ENCODE measurements around the gene HPCAL1. TPM values are rescaled to one million over a fixed set of nuclear protein-coding genes. Genes with fewer than 3 reads are reported as not detected.

HPCAL1 gene
- total and polyA plus RNA-seq, 10 of the 15 experiments (the other 5 are each of a cell fraction or from before 2014, with no cell fraction given) = 0.40 to 12.8 (median 7.9) TPM

GRCh38 chr2:10333966-10334365 lies 31.3 kb downstream of the HPCAL1 start:
- ChIA-PET POLR2A (interaction anchor here (0.8 to 1.3 kb wide), 2 partner anchors 24 to 82 kb away, joined by 3 to 4 read pairs; no protein-coding TSS in a partner anchor), CTCF (interaction anchor here (0.5 to 1.2 kb wide), 4 partner anchors 48 to 559 kb away, joined by 3 to 4 read pairs (median 4); no protein-coding TSS in a partner anchor), RAD21 (ENCODE audit: unreplicated experiment) (interaction anchor here (1.1 to 1.2 kb wide), 2 partner anchors 74 to 76 kb away, joined by 4 to 7 read pairs; no protein-coding TSS in a partner anchor), SMC1A (ENCODE audit: uncharacterized antibody, unreplicated experiment) (interaction anchor here (1.1 to 1.3 kb wide), 2 partner anchors 30 to 46 kb away, joined by 3 to 4 read pairs; no protein-coding TSS in a partner anchor)
- WGBS (ENCODE audit: insufficient coverage, insufficient replicate concordance, low lambda C conversion rate, missing lambda C conversion rate) = 79% methylated on average over 7 of the region's 7 CpGs
- peaks cover 23% of the 10 kb centered on the region for H3K4me1 ChIP-seq (ENCODE audit: control insufficient read depth, insufficient read depth, low read length)
- intact Hi-C loops (cut with micrococcal nuclease; ENCODE audit: unreplicated experiment) = no loop called here
- BruUV-seq (replicated peaks) = no TSS peak
- no peak overlapping the region for H3K27ac ChIP-seq (ENCODE audit: control insufficient read depth, insufficient read depth)
- H3K27me3 ChIP-seq (replicated peaks in 1 of 2; ENCODE audit: control insufficient read depth in 2 of 2, insufficient read depth in 2 of 2, low read length in 1 of 2) = no peaks in the 10 kb centered on the region
- H3K4me2 ChIP-seq (ENCODE audit: control insufficient read depth, insufficient read depth) = no peak overlapping the region
- no peak overlapping the region for H2AFZ ChIP-seq (ENCODE audit: control insufficient read depth, low read depth, low read length)
- no peaks in the 10 kb centered on the region for H3K36me3 ChIP-seq (ENCODE audit: control insufficient read depth in 2 of 2, insufficient read depth in 2 of 2, low read length in 1 of 2)
- in situ Hi-C loops (cut with MboI) = no loop called here
- H3K9me3 ChIP-seq (replicated peaks; ENCODE audit: control insufficient read depth, insufficient read depth, low read length) = no peaks in the 10 kb centered on the region; the same call in 2 of the 3 replicates
- no peak for FAIRE-seq
- TF ChIP-seq JUND (IDR thresholded peaks at IDR 0.05; ENCODE audit: low read depth, low read length) = no peak
- TF ChIP-seq PBX3 (IDR thresholded peaks at IDR 0.05; ENCODE audit: insufficient replicate concordance, low read depth, low read length) = peak; percentile 22
- peak; percentile 60 for TF ChIP-seq BCL3 (IDR thresholded peaks at IDR 0.05; ENCODE audit: borderline replicate concordance, insufficient read depth, low read depth, low read length, poor library complexity, severe bottlenecking)
- peaks cover 2% of the 10 kb centered on the region; the same call in 1 of the 2 replicates for H3K79me2 ChIP-seq (ENCODE audit: control insufficient read depth, insufficient read depth, low read length)
- H3K4me3 ChIP-seq = no peak overlapping the region
- no peak for DNase-seq (ENCODE audit: low read depth, low spot score)
- ATAC-seq = no peak
- no peak overlapping the region for H3K9ac ChIP-seq (ENCODE audit: control insufficient read depth, insufficient read depth, low read length)
- no peaks in the 10 kb centered on the region for H4K20me1 ChIP-seq (ENCODE audit: control insufficient read depth, insufficient read depth)
